Left renal pelvis (tissue), 4 donors: ENCODE results near the gene CSNK2A3. TPM values are rescaled to one million over a fixed set of nuclear protein-coding genes. Genes with fewer than 3 reads are reported as not detected.

Experiments
- DNase-seq, 4 donors: peaks; one replicate each; pipeline ENCODE4 v3.0.0-alpha.2; 2013; ENCODE audit warnings: low read depth in 4 of 4, low spot score in 3 of 4
- polyA plus RNA-seq, 4 donors: library from polyadenylated mRNA; unstranded; fragments of 120-200 nt; gene quantifications; one replicate each; pipeline ENCODE4 v1.2.1, GENCODE V29; 2013; ENCODE audit not compliant: insufficient read length in 4 of 4

CSNK2A3 gene
- polyA plus RNA-seq, 4 donors, result 0.66 to 3.0 (median 1.0) TPM

DNA sequence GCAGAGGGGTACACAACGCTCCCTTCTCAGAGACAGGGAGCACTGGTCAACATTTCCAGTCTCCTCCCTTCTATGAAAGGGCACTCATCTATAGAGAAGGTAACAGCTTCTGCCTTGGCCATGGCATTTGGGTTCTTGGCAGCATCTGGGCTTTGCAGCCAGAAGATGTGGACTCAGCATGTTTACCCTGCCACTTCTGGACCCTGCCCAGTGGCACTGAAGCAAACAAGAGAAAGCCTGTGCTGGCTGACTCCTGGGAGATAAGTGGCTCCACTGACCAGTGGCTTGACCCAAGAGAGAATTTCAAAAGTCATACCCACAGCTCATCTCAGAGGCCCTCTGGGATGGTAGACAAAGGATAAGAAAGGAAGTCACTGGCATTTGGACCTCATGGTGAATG is 8.0 kb downstream of the CSNK2A3 start:
- DNase-seq, result no peak

- DNase-seq, result no peak
These were observed 9.0 kb downstream of the CSNK2A3 start for GRCh38 chr11:11344045-11344444.

DNA sequence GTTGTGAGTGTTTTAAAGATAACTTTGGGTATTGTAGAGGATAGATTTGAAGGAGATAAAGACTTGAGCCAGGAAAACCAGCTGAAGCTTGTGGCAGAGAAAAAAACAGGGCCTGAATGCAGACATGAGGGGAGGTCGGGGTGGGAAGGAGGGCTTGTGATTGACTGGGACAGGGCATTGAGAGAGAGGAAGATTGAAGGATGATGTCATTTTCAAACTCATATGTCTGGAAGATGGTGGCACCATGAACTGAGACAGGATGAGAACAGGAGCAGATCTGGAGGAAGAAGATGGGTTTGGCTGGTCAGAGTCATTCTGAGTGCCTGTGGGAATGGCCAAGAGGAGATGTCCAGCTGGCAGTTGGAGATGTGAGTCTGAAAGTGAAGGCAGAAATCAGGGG is 14.7 kb downstream of the CSNK2A3 start:
- no peak for DNase-seq

DNA sequence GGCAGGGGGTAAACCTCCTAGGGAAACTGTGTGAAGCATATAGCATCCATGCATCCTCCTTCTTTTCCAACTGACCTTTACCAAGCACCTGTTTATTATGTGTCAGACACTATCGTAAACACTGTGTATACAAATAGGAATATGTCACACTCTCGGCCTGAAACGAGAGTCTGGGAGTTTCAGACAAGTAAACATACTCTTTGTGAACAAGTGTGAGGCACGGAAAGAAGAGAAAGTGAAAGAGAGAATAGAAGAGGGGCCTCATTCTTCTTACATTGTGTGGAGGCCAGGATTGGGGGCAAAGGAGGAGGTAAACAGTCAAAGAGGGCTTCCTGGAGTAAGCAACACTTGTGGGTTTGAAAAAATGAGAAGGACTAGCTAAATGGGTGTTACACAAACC is 16.4 kb downstream of the CSNK2A3 start:
- DNase-seq, result no peak

DNA sequence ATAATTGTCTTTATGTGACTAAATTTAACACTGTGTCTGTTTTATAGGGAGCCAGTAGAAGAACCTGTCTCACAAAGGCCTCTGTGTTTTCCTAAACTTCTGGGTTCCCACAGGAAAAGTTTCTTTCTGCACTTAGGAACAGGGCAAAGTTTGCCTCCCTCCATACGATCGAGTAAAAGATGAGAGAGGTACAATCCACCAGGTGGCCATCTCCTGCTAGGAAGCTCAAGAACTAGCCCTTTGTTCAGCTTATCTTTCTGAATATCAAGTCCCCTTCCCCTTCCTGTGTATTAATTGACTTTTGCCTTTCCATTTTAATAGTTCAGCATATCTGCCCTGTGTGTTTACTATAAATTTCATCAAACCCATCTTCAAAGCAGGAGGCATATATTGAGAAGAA is 18.0 kb downstream of the CSNK2A3 start:
- DNase-seq, result no peak

DNA sequence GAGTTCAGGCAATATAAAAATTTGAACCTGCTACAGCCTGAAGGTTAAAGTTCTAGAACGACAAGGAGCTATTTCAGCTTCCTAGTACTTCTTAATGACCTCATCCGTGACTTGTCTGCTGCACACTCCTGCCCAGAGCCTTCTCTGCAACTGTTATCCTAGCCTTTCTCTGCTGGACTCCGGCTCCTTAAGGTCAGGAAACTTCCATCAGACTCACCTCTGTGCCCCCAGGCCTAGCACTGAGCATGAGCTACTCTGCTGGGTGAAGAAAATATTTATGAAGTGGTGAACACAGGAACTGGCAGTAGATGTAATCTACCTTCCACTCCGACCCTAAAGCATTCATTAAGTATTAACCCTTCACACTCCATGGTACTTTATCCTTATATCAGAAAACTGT is 18.4 kb downstream of the CSNK2A3 start:
- no peak for DNase-seq

DNA sequence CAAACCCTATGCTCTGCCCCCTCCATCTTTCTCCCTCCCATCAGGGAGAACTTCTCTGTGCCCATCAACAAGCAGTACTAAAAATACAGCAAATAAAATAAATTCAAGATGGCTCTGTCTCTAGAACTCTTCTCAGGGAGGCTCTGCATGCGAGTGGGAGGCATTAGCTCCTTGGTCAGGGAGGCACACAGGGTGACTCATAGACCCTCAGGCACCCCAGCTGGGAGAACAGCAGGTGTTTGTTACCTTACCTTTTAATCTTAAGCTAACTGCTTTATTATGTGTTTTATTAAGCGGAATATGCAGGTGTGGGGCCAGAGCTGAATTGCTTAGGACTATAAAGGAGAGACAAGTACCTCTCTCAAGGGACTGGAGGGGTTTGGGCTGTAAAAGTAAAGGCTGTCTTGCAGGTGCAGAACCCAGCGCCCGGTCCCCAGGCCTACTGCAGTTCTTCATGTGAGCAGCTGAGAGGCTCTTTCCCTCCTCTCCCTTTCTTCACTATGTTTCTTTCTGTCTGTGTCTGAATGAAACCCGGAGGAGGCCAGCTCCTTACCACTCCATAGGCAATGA is 20.8 kb downstream of the CSNK2A3 start:
- DNase-seq, result no peak

DNA sequence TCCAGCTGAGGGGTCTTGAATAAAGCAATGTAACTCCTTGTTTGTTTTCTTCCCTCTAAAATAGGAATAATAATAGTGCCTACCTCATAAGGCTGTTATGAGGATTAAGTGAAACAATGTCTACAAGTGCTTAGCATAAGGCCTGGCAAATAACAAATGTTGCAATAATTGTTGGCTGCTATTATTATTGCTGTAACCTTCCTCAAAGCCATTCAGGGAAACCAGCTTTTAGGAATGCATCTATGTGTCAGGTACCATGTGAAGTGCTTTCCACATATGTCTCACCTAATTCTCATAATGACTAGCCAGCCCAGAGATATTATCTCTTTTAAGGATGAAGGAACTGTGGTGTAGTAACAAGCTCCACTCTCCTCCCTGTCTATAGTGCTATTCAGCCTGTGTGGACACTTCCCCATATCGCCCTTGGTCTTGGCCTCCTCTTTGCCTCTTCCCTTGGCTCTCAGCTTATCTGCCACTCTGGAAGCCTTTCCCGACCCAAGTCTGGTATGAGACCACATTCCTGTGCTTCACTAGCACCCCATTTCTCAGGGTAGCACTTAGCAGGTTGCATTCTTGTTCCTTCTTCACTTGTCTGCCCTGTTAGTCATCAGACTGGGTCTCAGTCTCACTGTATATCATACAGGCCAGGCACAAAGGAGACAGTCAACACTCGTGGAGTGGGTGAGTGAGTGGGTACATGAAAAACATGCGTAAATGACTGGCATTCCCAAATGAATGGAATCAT is 23.8 kb downstream of the CSNK2A3 start:
- DNase-seq, result no peak

DNA sequence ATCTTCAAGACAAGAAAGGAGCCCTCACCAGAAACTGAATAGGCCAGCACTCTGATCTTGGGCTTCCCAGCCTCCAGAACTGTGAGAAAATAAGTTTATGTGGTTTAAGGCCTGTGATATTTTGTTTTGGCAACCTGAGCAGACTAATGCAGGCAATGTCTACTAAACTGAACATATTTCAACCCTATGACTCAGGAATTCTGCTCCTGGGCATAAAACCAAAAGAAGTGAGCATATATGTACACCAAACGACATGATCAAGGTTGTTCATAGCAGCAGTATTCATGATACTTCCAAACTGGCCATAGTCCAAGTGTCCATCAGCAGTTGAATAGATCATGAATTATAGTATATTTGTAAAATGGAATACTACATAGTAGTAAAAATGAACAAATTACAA is 29.0 kb downstream of the CSNK2A3 start:
- no peak for DNase-seq

GRCh38 chr11:11322101-11322500 is 30.9 kb downstream of the CSNK2A3 start:
- DNase-seq, result no peak

DNA sequence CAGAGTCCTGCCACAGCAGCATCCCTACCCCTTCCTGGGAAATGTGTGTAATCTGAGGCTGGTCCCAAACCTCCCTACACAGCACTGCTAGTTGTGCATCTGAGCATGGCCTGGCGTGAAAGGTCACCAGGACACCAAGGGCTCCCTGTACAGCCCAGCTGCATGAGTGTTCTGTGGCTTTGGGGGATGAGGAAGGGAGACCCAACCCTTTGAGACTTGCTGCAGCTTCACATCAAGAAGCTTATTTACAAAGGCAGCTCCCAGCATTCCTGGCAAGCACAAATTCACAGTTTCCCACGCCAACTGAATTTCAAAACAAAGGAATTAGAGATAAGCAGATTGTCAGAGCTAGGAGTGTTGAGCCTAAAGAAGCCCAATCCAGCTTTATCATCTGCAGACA is 32.2 kb downstream of the CSNK2A3 start:
- DNase-seq, result no peak

DNA sequence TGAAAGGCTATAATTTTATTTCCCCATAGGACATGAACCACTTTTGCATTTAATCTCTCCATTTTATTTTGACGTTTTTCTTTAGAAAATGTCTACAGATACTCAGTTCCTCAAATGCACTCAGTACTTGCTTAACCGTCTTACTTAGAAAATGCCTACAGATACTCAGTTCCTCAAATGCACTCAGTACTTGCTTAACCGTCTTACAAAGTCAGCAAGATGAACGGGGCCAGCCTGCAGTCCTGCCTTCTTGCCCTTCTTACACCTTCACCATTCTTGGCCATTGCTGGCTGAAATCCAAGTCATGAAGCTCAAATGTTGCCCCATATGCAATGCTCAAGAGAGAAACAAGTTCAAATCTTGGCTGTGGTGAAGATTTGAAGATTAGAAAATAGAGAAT is 34.1 kb downstream of the CSNK2A3 start:
- no peak for DNase-seq

DNA sequence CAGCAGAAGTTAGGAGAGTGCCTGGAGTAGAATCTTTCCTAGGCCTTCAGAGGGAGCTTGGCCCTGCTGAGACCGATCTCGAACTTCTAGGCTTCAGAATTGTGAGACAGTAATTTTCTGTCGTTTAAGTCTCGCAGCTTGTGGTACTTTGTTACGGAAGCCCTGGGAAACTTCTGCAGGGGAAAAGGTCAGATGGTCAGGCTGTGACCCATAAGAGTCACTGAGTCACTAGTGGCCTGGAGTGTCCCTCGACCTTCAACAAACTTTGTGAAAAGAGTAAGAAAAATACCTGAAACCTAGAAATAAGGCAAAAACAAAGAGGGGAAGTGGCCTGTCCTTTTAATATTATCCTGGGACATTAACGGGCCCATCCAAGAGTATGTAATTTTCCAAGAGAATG is 34.6 kb downstream of the CSNK2A3 start:
- no peak for DNase-seq

- no peak for DNase-seq
These were observed 36.3 kb downstream of the CSNK2A3 start for GRCh38 chr11:11316651-11317230.

DNA sequence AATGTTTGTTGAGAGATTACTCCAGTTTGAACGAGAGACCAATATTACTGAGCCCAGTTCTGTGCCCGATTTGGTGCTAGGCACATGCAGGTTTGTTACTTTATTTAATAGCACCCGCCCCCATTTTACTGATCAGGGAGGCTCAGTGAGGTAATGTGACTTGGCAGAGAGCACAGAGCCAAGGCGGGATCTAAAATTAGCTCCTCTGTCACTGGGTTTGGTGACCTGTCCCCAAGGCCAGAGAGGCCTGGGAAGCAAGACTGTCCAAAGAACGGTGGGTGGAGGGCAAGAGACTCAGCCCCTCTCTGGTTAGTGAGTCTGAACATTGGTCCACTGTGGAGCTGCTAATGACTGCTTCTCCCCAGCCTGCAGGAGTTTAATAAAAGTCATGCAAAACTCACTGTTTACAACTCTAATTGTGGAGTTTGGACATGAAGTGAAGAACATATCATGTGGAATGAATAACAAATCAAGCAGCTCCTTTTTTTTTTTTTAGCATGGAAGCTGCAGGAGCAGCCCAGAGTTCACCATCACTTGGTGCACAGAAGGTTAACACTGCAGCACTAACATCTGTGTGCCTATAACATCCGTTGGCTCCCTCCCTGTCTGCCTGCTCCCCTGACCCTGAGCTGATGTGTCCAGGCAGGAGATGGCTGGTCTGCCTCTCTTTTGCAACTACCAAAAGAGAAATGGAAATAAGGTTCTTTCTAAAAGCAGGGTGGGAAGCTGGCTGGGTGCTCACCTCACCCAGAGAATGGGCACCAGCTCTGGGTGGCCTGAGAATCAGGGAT is 39.0 kb downstream of the CSNK2A3 start:
- DNase-seq, result no peak

DNA sequence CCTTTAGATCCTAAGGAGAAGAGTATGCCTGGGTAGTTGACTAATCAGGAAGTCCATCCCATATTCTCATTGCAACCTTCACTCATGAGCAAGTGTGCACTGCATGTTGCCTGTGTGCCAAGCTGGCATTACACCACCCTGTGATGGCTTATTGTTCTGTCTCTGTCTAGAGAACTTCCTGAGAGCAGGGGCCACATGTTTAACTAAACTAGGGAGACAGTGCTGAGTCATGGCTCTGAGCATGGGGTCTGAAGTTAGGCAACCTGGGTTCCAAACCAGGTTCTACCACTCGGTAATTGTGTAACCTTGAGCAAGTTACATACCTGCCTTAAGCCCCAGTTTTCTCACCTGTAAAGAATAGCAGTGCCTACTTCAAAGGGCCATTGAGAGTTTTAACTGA is 39.6 kb downstream of the CSNK2A3 start:
- no peak for DNase-seq

- DNase-seq, result no peak
These were observed 40.3 kb downstream of the CSNK2A3 start for GRCh38 chr11:11312738-11313137.

DNA sequence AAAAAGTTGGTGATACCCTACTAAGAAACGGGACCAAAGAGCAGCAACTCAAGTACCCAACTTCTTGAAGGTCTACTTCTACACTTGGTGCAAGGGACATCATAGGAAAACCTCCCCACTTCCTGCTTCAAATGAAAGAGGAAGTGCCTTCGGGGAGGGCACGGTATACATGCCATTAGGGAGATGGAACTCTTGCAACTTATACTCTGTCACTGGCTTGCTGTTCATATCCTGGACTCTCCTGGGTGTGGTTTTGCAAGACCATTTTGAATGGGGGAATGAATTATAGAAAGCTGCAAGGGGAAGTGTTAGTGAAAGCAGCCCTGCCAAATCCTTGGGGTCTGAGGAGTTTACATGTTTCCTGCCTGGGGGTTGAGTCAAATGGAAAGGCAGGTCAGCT is 41.9 kb downstream of the CSNK2A3 start:
- DNase-seq, result no peak

DNA sequence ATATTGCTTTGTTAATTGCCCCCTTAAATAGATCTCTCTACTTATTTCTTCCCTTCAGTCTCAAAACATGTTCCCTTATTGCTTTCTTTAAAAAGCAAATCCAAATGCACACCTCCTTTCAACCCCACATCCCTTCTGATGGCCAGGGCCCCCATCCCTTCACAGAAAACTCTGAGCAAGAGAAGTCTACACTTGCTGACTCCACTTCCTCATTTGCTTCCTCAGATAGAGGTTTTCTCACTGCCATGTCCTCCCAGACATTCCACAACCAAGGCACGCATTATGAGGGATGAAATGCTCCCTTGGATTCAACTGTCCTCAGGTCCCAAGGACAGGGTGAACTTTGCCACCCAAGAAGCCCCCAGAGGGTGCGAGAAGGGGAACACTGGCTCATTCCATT is 43.1 kb downstream of the CSNK2A3 start:
- DNase-seq, result no peak

- no peak for DNase-seq
These were observed 44.8 kb downstream of the CSNK2A3 start for GRCh38 chr11:11308249-11308648.

- DNase-seq, result no peak
These were observed 46.2 kb downstream of the CSNK2A3 start for GRCh38 chr11:11306855-11307254.

DNA sequence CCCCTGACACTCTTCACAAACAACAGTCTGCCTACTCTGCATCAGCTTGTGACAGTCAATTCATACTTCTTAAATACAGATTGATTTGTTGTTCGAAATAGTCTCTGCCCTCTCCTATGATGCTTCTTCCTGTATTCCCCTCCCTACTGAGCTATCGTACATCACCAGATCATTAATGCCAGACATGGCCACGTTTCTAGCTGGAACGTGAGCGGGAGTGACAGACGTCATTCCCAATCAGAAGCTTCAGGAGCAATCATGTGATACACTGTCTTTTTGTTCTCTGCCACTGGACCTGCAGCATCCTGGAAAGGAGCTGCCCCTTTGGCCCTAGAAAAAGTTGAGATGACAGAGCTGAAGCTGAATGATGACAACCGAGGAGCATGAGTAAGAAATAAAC is 48.5 kb downstream of the CSNK2A3 start:
- no peak for DNase-seq
